Keratinocyte (primary cell): ENCODE measurements around the gene KPNA1. TPM values are rescaled to one million over a fixed set of nuclear protein-coding genes. Genes with fewer than 3 reads are reported as not detected.

Source experiments
- DNase-seq: peaks from one replicate; pipeline ENCODE4 v3.0.0-alpha.2; 2011; ENCODE audit warnings: low read depth, missing footprints, low spot score
- FAIRE-seq: peaks from 2 replicates; lab custom pipeline; 2011; peaks lifted over from hg19 to GRCh38; lab: Jason Lieb, UNC
- H2AFZ ChIP-seq: 2 replicates; pipeline ENCODE4 v1.6.0; 2012; ENCODE audit warnings: low read length, control low read depth, inconsistent platforms; ENCODE audit not compliant: control insufficient read depth
- H3K27ac ChIP-seq: 2 replicates; pipeline ENCODE4 v1.5.1; 2011; ENCODE audit warnings: low read length; ENCODE audit not compliant: control insufficient read depth, insufficient read depth
- H3K27me3 ChIP-seq: 3 replicates; pipeline ENCODE4 v1.6.0; 2011; ENCODE audit warnings: low read length; ENCODE audit not compliant: control insufficient read depth, insufficient read depth; ENCODE audit errors: extremely low read depth
- H3K36me3 ChIP-seq, 2 experiments: 2 replicates in 1 of 2; 3 replicates in 1 of 2; pipeline ENCODE4 v1.5.1; 2011; ENCODE audit warnings: low read length in 2 of 2, mild to moderate bottlenecking in 1 of 2; ENCODE audit not compliant: control insufficient read depth in 2 of 2, insufficient read depth in 2 of 2; ENCODE audit errors: extremely low read depth in 1 of 2
- H3K4me1 ChIP-seq: 3 replicates; pipeline ENCODE4 v1.5.1; 2011; ENCODE audit warnings: low read length; ENCODE audit not compliant: control insufficient read depth, insufficient read depth; ENCODE audit errors: extremely low read depth
- H3K4me2 ChIP-seq: 3 replicates; pipeline ENCODE4 v1.6.0; 2011; ENCODE audit warnings: low read depth, low read length; ENCODE audit not compliant: control insufficient read depth, insufficient read depth; ENCODE audit errors: extremely low read depth
- H3K4me3 ChIP-seq, 3 experiments: fragments of 200-600 bp in 1 of 3; sonication (generic) in 1 of 3; 2 replicates in 2 of 3; 3 replicates in 1 of 3; pipeline ENCODE4 v1.5.1; 2011 to 2016; ENCODE audit warnings: low read length in 3 of 3, mild to moderate bottlenecking in 3 of 3, control low read depth in 2 of 3, inconsistent platforms in 1 of 3, low read depth in 1 of 3, mixed read lengths in 1 of 3, mixed run types in 1 of 3, moderate library complexity in 1 of 3; ENCODE audit not compliant: control insufficient read depth in 2 of 3, insufficient read depth in 2 of 3; ENCODE audit errors: extremely low read depth in 1 of 3
- H3K79me2 ChIP-seq: 2 replicates; pipeline ENCODE4 v1.6.0; 2012; ENCODE audit warnings: low read length; ENCODE audit not compliant: control insufficient read depth, insufficient read depth
- H3K9ac ChIP-seq: 3 replicates; pipeline ENCODE4 v1.6.0; 2011; ENCODE audit warnings: low read length; ENCODE audit not compliant: control insufficient read depth, insufficient read depth; ENCODE audit errors: extremely low read depth
- H3K9me1 ChIP-seq: 3 replicates; pipeline ENCODE4 v1.6.0; 2011; ENCODE audit warnings: low read length; ENCODE audit not compliant: control insufficient read depth, insufficient read depth; ENCODE audit errors: extremely low read depth
- H3K9me3 ChIP-seq: 2 replicates; pipeline ENCODE4 v1.5.1; 2012; ENCODE audit warnings: low read depth, low read length; ENCODE audit not compliant: control insufficient read depth
- H4K20me1 ChIP-seq: 3 replicates; pipeline ENCODE4 v1.6.0; 2011; ENCODE audit warnings: low read length; ENCODE audit not compliant: control insufficient read depth, insufficient read depth; ENCODE audit errors: extremely low read depth
- CTCF ChIP-seq, 3 experiments: IDR thresholded peaks in 1 of 3; conservative IDR thresholded peaks in 1 of 3; optimal IDR thresholded peaks in 1 of 3; 2 replicates in 2 of 3; 3 replicates in 1 of 3; pipeline versions ENCODE3 to v1.5.1; 2011; ENCODE audit warnings: low read length in 3 of 3, mild to moderate bottlenecking in 3 of 3, moderate library complexity in 2 of 3, control low read depth in 1 of 3, inconsistent platforms in 1 of 3; ENCODE audit not compliant: insufficient read depth in 2 of 3; ENCODE audit errors: extremely low read depth in 1 of 3
- EZH2 ChIP-seq: IDR thresholded peaks from one replicate; pipeline ENCODE4 v1.6.1; 2012; ENCODE audit warnings: inconsistent platforms, mild to moderate bottlenecking, low read length, moderate library complexity
- dilution Hi-C: fragments of 300-500 bp; cut with MboI; formaldehyde crosslinking; loops from one replicate; pipeline ENCODE4 v1.7.0; 2020; ENCODE audit warnings: low sequenced_read_pairs; ENCODE audit not compliant: extremely low pct_ligation_motif_present
- polyA plus RNA-seq, 5 experiments: library from polyadenylated mRNA; depleted of rRNA in 3 of 5; stranded (reverse) in 3 of 5; stranded (forward) in 1 of 5; unstranded in 1 of 5; fragments of >200 nt; gene quantifications; 1 replicate in 1 of 5; 2 replicates in 3 of 5; 3 replicates in 1 of 5; pipeline versions ENCODE4 v1.2.1 to v1.2.3, GENCODE V29; 2011 to 2012; ENCODE audit warnings: missing spikeins in 2 of 5, low read depth in 1 of 5, low replicate concordance in 1 of 5

Gene KPNA1
- polyA plus RNA-seq, 1 donor (not counting 4 experiments of a cell fraction or from before 2014, with no cell fraction given), result 66.7 TPM

GRCh38 chr3:122475316-122475715 is 39.4 kb downstream of the KPNA1 start:
- no peaks in the 10 kb centered on the region for H3K27me3 ChIP-seq
- no peak overlapping the region for H3K27ac ChIP-seq
- no peaks in the 10 kb centered on the region for H3K9me1 ChIP-seq
- H4K20me1 ChIP-seq, result peaks cover 3% of the 10 kb centered on the region
- no peak overlapping the region for H3K4me3 ChIP-seq
- H2AFZ ChIP-seq, result no peak overlapping the region
- no peaks in the 10 kb centered on the region for H3K36me3 ChIP-seq
- no peaks in the 10 kb centered on the region for H3K4me1 ChIP-seq
- no peak overlapping the region for H3K4me2 ChIP-seq
- H3K79me2 ChIP-seq, result peaks cover 88% of the 10 kb centered on the region
- no peak for FAIRE-seq
- H3K9me3 ChIP-seq, result no peaks in the 10 kb centered on the region
- no peak for TF ChIP-seq CTCF (optimal IDR thresholded peaks at IDR 0.05 in 1 of 3, IDR thresholded peaks at IDR 0.05 in 1 of 3, conservative IDR thresholded peaks at IDR 0.05 in 1 of 3; ENCODE audit: extremely low read depth in 1 of 3, insufficient read depth in 2 of 3, low read length in 3 of 3)
- TF ChIP-seq EZH2, result no peak
- DNase-seq, result no peak
- H3K9ac ChIP-seq, result no peak overlapping the region
- dilution Hi-C loops, result no loop called here

DNA sequence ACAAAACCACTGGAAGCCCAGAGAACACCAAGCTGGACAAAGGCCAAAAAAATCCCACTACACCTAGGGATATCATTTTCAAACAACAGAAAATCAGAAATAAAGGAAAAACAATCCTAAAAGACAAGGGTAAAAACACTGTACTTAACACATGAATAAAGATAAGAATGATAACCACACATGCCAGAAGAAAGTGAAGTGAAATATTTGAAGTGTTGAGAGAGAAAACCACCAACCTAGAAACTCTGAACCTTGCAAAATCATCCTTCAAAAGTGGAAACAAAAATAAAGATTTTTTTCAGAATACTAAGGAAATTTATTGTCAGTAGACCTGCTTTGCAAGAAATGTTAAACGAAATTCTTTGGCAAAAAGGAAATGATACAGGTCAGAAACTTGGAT is 45.1 kb downstream of the KPNA1 start:
- Histone ChIP-seq H2AFZ (no peak overlapping the region), H3K4me2 (no peak overlapping the region), H3K27me3 (no peaks in the 10 kb centered on the region), H3K9me1 (no peaks in the 10 kb centered on the region), H3K27ac (no peak overlapping the region), H4K20me1 (peaks cover 3% of the 10 kb centered on the region), H3K4me3 (no peak overlapping the region), H3K4me1 (no peaks in the 10 kb centered on the region), H3K79me2 (peaks cover 66% of the 10 kb centered on the region), H3K36me3 (peaks cover 0 to 2% of the 10 kb centered on the region in 2 experiments), H3K9me3 (no peaks in the 10 kb centered on the region), H3K9ac (no peak overlapping the region)
- TF ChIP-seq CTCF (optimal IDR thresholded peaks at IDR 0.05 in 1 of 3, IDR thresholded peaks at IDR 0.05 in 1 of 3, conservative IDR thresholded peaks at IDR 0.05 in 1 of 3; ENCODE audit: extremely low read depth in 1 of 3, insufficient read depth in 2 of 3, low read length in 3 of 3) (no peak), EZH2 (no peak)
- no peak for FAIRE-seq
- DNase-seq, result no peak
- dilution Hi-C loops, result no loop called here
